H9 (cell line): ENCODE measurements around the gene NKAIN1. TPM values are rescaled to one million over a fixed set of nuclear protein-coding genes. Genes with fewer than 3 reads are reported as not detected.

Experiments used
- DNase-seq: peaks from one replicate; pipeline ENCODE4 v3.0.0-alpha.2; 2017
- H2AFZ ChIP-seq: one replicate; pipeline ENCODE4 v1.6.1; 2013; ENCODE audit warnings: mild to moderate bottlenecking, low read length, control low read depth, moderate library complexity
- H2AK5ac ChIP-seq: 2 replicates; pipeline ENCODE4 v1.6.1; 2013; ENCODE audit warnings: low read length, control low read depth, mixed read lengths; ENCODE audit not compliant: insufficient read length
- H2BK120ac ChIP-seq: one replicate; pipeline ENCODE4 v1.6.1; 2013; ENCODE audit warnings: low read depth, mild to moderate bottlenecking, low read length, control low read depth, inconsistent platforms; ENCODE audit not compliant: poor library complexity, severe bottlenecking
- H2BK12ac ChIP-seq: 2 replicates; pipeline ENCODE4 v1.6.1; 2013; ENCODE audit warnings: low read length, control low read depth, mixed read lengths, low read depth; ENCODE audit not compliant: insufficient read length
- H2BK15ac ChIP-seq: 2 replicates; pipeline ENCODE4 v1.6.1; 2013; ENCODE audit warnings: low read depth, low read length, control low read depth
- H2BK20ac ChIP-seq: one replicate; pipeline ENCODE4 v1.6.1; 2013; ENCODE audit warnings: low read depth, mild to moderate bottlenecking, low read length, control low read depth, inconsistent platforms; ENCODE audit not compliant: poor library complexity, severe bottlenecking
- H2BK5ac ChIP-seq: 2 replicates; pipeline ENCODE4 v1.6.1; 2013; ENCODE audit warnings: low read length, control low read depth, mixed read lengths; ENCODE audit not compliant: insufficient read length
- H3K14ac ChIP-seq: 2 replicates; pipeline ENCODE4 v1.6.1; 2013; ENCODE audit warnings: low read length, control low read depth; ENCODE audit not compliant: insufficient read depth
- H3K18ac ChIP-seq: 2 replicates; pipeline ENCODE4 v1.6.1; 2013; ENCODE audit warnings: low read depth, mild to moderate bottlenecking, mixed read lengths, low read length, control low read depth; ENCODE audit not compliant: insufficient read length
- H3K23ac ChIP-seq: 2 replicates; pipeline ENCODE4 v1.6.1; 2013; ENCODE audit warnings: low read length, control low read depth, mixed read lengths, low read depth; ENCODE audit not compliant: insufficient read length
- H3K23me2 ChIP-seq: 2 replicates; pipeline ENCODE4 v1.6.1; 2013; ENCODE audit warnings: low read depth, mild to moderate bottlenecking, mixed read lengths, low read length, control low read depth; ENCODE audit not compliant: insufficient read length, poor library complexity, severe bottlenecking
- H3K27ac ChIP-seq: 2 replicates; pipeline ENCODE4 v1.5.1; 2013; ENCODE audit warnings: low read length, control low read depth, mixed read lengths, low read depth; ENCODE audit not compliant: insufficient read length
- H3K27me3 ChIP-seq: 2 replicates; pipeline ENCODE4 v1.6.1; 2013; ENCODE audit warnings: low read length, control low read depth, inconsistent platforms; ENCODE audit not compliant: insufficient read depth
- H3K4ac ChIP-seq: 2 replicates; pipeline ENCODE4 v1.6.1; 2013; ENCODE audit warnings: low read depth, mild to moderate bottlenecking, control low read depth, inconsistent platforms, low read length, moderate library complexity
- H3K4me1 ChIP-seq: 2 replicates; pipeline ENCODE4 v1.6.1; 2013; ENCODE audit warnings: low read length, control low read depth, inconsistent platforms; ENCODE audit not compliant: insufficient read depth
- H3K4me2 ChIP-seq: 2 replicates; pipeline ENCODE4 v1.6.1; 2013; ENCODE audit warnings: low read length, control low read depth, mixed read lengths; ENCODE audit not compliant: insufficient read length, insufficient read depth
- H3K56ac ChIP-seq: 2 replicates; pipeline ENCODE4 v1.6.1; 2013; ENCODE audit warnings: low read depth, mild to moderate bottlenecking, mixed read lengths, low read length, control low read depth; ENCODE audit not compliant: insufficient read length
- H3K79me1 ChIP-seq: 2 replicates; pipeline ENCODE4 v1.6.1; 2013; ENCODE audit warnings: low read depth, mild to moderate bottlenecking, moderate library complexity, low read length, control low read depth, inconsistent platforms; ENCODE audit not compliant: insufficient read depth, poor library complexity, severe bottlenecking
- H3K79me2 ChIP-seq: 2 replicates; pipeline ENCODE4 v1.6.1; 2013; ENCODE audit warnings: low read length, control low read depth, inconsistent platforms; ENCODE audit not compliant: insufficient read depth
- H3K9ac ChIP-seq: 2 replicates; pipeline ENCODE4 v1.6.1; 2013; ENCODE audit warnings: low read length, control low read depth, mixed read lengths; ENCODE audit not compliant: insufficient read length; ENCODE audit errors: extremely low read depth
- H3K9me3 ChIP-seq: one replicate; pipeline ENCODE4 v1.6.1; 2013; ENCODE audit warnings: low read depth, low read length, inconsistent platforms; ENCODE audit not compliant: control insufficient read depth
- H3T11ph ChIP-seq: one replicate; pipeline ENCODE4 v1.6.1; 2013; ENCODE audit warnings: mild to moderate bottlenecking, low read length, control low read depth, inconsistent platforms
- H4K20me1 ChIP-seq: one replicate; pipeline ENCODE4 v1.6.1; 2013; ENCODE audit not compliant: control insufficient read depth, insufficient read length, insufficient read depth
- H4K5ac ChIP-seq: 2 replicates; pipeline ENCODE4 v1.6.1; 2013; ENCODE audit warnings: low read depth, mild to moderate bottlenecking, mixed read lengths, low read length, control low read depth; ENCODE audit not compliant: insufficient read length
- H4K8ac ChIP-seq: replicated peaks from 2 replicates; pipeline ENCODE4 v1.6.1; 2013; ENCODE audit warnings: low read length, control low read depth, mixed read lengths, low read depth; ENCODE audit not compliant: insufficient read length
- H4K91ac ChIP-seq: 2 replicates; pipeline ENCODE4 v1.6.1; 2013; ENCODE audit warnings: low read depth, mild to moderate bottlenecking, moderate library complexity, mixed read lengths, low read length, control low read depth; ENCODE audit not compliant: insufficient read length
- H3K27ac Mint-ChIP-seq, 3 experiments: 2 replicates in 2 of 3; 3 replicates in 1 of 3; pipeline ENCODE4 v1.8.0; 2020 to 2021; ENCODE audit warnings: mixed read lengths in 3 of 3, mild to moderate bottlenecking in 1 of 3, moderate library complexity in 1 of 3
- H3K27me3 Mint-ChIP-seq: 2 replicates; pipeline ENCODE4 v1.8.0; 2021; ENCODE audit warnings: low read depth, mild to moderate bottlenecking, moderate library complexity, mixed read lengths
- H3K36me3 Mint-ChIP-seq, 3 experiments: 2 replicates in 2 of 3; 3 replicates in 1 of 3; pipeline ENCODE4 v1.8.0; 2020 to 2021; ENCODE audit warnings: low read depth in 3 of 3, mixed read lengths in 3 of 3; ENCODE audit not compliant: insufficient read depth in 1 of 3
- H3K4me1 Mint-ChIP-seq, 2 experiments: 2 replicates each; pipeline ENCODE4 v1.8.0; 2020; ENCODE audit warnings: mixed read lengths in 2 of 2
- H3K4me3 Mint-ChIP-seq, 2 experiments: 2 replicates in 1 of 2; 3 replicates in 1 of 2; pipeline ENCODE4 v1.8.0; 2020 to 2021; ENCODE audit warnings: mild to moderate bottlenecking in 2 of 2, mixed read lengths in 2 of 2, moderate library complexity in 1 of 2
- H3K9me3 Mint-ChIP-seq, 2 experiments: 2 replicates in 1 of 2; 3 replicates in 1 of 2; pipeline ENCODE4 v1.8.0; 2020; ENCODE audit warnings: mild to moderate bottlenecking in 2 of 2, mixed read lengths in 2 of 2, moderate library complexity in 1 of 2
- WGBS: extraction: QIAGEN DNeasy Blood & Tissue Kit; methylation state at CpG from one replicate; pipeline ENCODE4 v1.1.7; 2013; ENCODE audit warnings: missing lambda C conversion rate, low lambda C conversion rate, mixed read lengths; ENCODE audit not compliant: insufficient read length; ENCODE audit errors: extremely low coverage; 5-methylcytosine and 5-hydroxymethylcytosine counted together
- total RNA-seq: library from RNA; stranded (reverse); gene quantifications from 2 replicates; pipeline ENCODE4 v1.2.1, GENCODE V29; 2021
- TF ChIP-seq, protein P1 (sequence below): fragments of 200-600 bp; sonication (generic); conservative IDR thresholded peaks from 3 replicates; pipeline ENCODE4 v1.8.0; 2021; ENCODE audit warnings: antibody characterized with exemption, mild to moderate bottlenecking

Gene NKAIN1
- total RNA-seq, 1 experiment from 2014 or later, result 25.6 TPM

DNA sequence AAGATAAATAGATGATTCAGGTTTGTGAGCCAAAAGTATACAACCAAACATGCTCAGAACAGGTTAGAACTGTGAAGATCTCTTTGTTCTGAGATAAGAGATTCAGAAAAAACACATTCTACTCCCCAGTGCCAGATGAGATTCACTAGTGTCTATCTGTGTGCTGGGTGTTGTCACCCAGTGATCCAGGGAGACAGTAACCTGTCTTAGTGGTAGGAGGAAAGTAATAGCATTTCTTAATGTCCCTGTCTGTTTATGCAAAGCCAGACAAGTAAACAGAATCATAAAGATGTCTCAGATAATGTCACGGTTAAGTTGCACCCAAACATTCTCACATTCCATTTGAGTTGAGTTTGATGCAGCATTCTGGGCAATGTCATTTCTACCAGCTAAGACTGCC lies 18.9 kb upstream of the NKAIN1 start:
- H2BK20ac ChIP-seq, result no peak overlapping the region
- no peaks in the 10 kb centered on the region for H3K4me1 ChIP-seq
- no peaks in the 10 kb centered on the region for H4K20me1 ChIP-seq
- H3K4me2 ChIP-seq, result no peak overlapping the region
- no peak overlapping the region for H4K5ac ChIP-seq
- Mint-ChIP-seq H3K4me3 (no peak overlapping the region), H3K27me3 (no peaks in the 10 kb centered on the region), H3K9me3 (no peaks in the 10 kb centered on the region), H3K36me3 (peaks cover 23 to 60% (median 43%) of the 10 kb centered on the region in 3 experiments), H3K4me1 (peaks cover 0 to 5% of the 10 kb centered on the region in 2 experiments; a peak in 2 of 4 replicates), H3K27ac (no peak overlapping the region)
- no peak overlapping the region for H2BK120ac ChIP-seq
- H2AFZ ChIP-seq, result no peak overlapping the region
- no peak overlapping the region for H2BK15ac ChIP-seq
- H3K79me1 ChIP-seq, result no peaks in the 10 kb centered on the region
- H3T11ph ChIP-seq, result no peak overlapping the region
- H3K4ac ChIP-seq, result no peak overlapping the region
- no peak overlapping the region for H3K9ac ChIP-seq
- no peak overlapping the region for H3K23ac ChIP-seq
- no peaks in the 10 kb centered on the region for H3K9me3 ChIP-seq
- no peak overlapping the region for H2BK5ac ChIP-seq
- no peak overlapping the region for H2AK5ac ChIP-seq
- H3K23me2 ChIP-seq, result no peaks in the 10 kb centered on the region
- no peaks in the 10 kb centered on the region for H3K27me3 ChIP-seq
- H3K14ac ChIP-seq, result no peak overlapping the region
- H3K27ac ChIP-seq, result no peak overlapping the region
- no peaks in the 10 kb centered on the region for H3K79me2 ChIP-seq
- TF ChIP-seq, protein P1, sequence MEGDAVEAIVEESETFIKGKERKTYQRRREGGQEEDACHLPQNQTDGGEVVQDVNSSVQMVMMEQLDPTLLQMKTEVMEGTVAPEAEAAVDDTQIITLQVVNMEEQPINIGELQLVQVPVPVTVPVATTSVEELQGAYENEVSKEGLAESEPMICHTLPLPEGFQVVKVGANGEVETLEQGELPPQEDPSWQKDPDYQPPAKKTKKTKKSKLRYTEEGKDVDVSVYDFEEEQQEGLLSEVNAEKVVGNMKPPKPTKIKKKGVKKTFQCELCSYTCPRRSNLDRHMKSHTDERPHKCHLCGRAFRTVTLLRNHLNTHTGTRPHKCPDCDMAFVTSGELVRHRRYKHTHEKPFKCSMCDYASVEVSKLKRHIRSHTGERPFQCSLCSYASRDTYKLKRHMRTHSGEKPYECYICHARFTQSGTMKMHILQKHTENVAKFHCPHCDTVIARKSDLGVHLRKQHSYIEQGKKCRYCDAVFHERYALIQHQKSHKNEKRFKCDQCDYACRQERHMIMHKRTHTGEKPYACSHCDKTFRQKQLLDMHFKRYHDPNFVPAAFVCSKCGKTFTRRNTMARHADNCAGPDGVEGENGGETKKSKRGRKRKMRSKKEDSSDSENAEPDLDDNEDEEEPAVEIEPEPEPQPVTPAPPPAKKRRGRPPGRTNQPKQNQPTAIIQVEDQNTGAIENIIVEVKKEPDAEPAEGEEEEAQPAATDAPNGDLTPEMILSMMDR, result no peak
- H2BK12ac ChIP-seq, result no peak overlapping the region
- no peak overlapping the region for H3K56ac ChIP-seq
- H3K18ac ChIP-seq, result no peak overlapping the region
- no peak overlapping the region for H4K91ac ChIP-seq
- no peak overlapping the region for H4K8ac ChIP-seq
- no CpG with 5 or more reads among the region's 1 CpG for WGBS
- DNase-seq, result no peak
